Measurements from ENCODE around the gene ARHGAP23. TPM values are rescaled to one million over a fixed set of nuclear protein-coding genes. Genes with fewer than 3 reads are reported as not detected.
A peak's percentile ranks its signal among the peaks of the same experiment; 100 is the strongest.
"Not testable (repeated sequence)": the region's sequence is repeated elsewhere in the genome, so short reads cannot be mapped to it uniquely, and the experiment has no call there.

ARHGAP23 gene
- total and polyA plus RNA-seq, 2 experiments from 2014 or later: 16.0 to 30.0 TPM

- H3K27me3 ChIP-seq; H3K79me2 ChIP-seq; H3K4me1 ChIP-seq (ENCODE audit: insufficient read depth); H3K27ac ChIP-seq; H4K20me1 ChIP-seq (ENCODE audit: insufficient read depth, poor library complexity, severe bottlenecking); DNase-seq (ENCODE audit: low spot score); H3K9me3 ChIP-seq (ENCODE audit: low read depth); H3K36me3 ChIP-seq (replicated peaks; ENCODE audit: insufficient read depth, low read depth); H2AFZ ChIP-seq; H3K4me3 ChIP-seq; H3K4me2 ChIP-seq; H3K9me2 ChIP-seq (replicated peaks; ENCODE audit: insufficient read depth): not testable (repeated sequence)
- WGBS (ENCODE audit: low lambda C conversion rate, missing lambda C conversion rate): 93% methylated on average over 19 of the region's 19 CpGs
Measured at GRCh38 chr17:38491346-38492066, 63.2 kb downstream of the ARHGAP23 start.

GRCh38 chr17:38492067-38493040 lies 64.1 kb downstream of the ARHGAP23 start:
- not testable (repeated sequence) for H2AFZ ChIP-seq

GRCh38 chr17:38494152-38494551 lies 65.9 kb downstream of the ARHGAP23 start:
- not testable (repeated sequence) for H3K4me2 ChIP-seq; H3K9me2 ChIP-seq (replicated peaks; ENCODE audit: insufficient read depth); H2AFZ ChIP-seq; H3K27ac ChIP-seq; DNase-seq (ENCODE audit: low spot score); H3K4me3 ChIP-seq; H3K79me2 ChIP-seq; H3K4me1 ChIP-seq (ENCODE audit: insufficient read depth); H4K20me1 ChIP-seq (ENCODE audit: insufficient read depth, poor library complexity, severe bottlenecking); H3K36me3 ChIP-seq (replicated peaks; ENCODE audit: insufficient read depth, low read depth); H3K27me3 ChIP-seq; H3K9me3 ChIP-seq (ENCODE audit: low read depth)
- 98% methylated on average over 16 of the region's 16 CpGs for WGBS (ENCODE audit: low lambda C conversion rate, missing lambda C conversion rate)

More at GRCh38 chr17:38492067-38493040, 64.1 kb downstream of the ARHGAP23 start:
- not testable (repeated sequence) for H3K4me1 ChIP-seq (ENCODE audit: insufficient read depth); H3K9me2 ChIP-seq (replicated peaks; ENCODE audit: insufficient read depth); H3K9me3 ChIP-seq (ENCODE audit: low read depth); H4K20me1 ChIP-seq (ENCODE audit: insufficient read depth, poor library complexity, severe bottlenecking); H3K4me2 ChIP-seq; H3K27ac ChIP-seq; H3K79me2 ChIP-seq; H3K27me3 ChIP-seq; H3K4me3 ChIP-seq; H3K36me3 ChIP-seq (replicated peaks; ENCODE audit: insufficient read depth, low read depth)
- TF ChIP-seq CTCF (IDR thresholded peaks at IDR 0.05; ENCODE audit: poor library complexity): peak; percentile 47
- DNase-seq (ENCODE audit: low spot score): peak; percentile 92
- 58% methylated on average over 13 of the region's 14 CpGs for WGBS (ENCODE audit: low lambda C conversion rate, missing lambda C conversion rate)

GRCh38 chr17:38497656-38498055 lies 69.4 kb downstream of the ARHGAP23 start:
- H3K4me2 ChIP-seq; H3K27ac ChIP-seq; H3K4me1 ChIP-seq (ENCODE audit: insufficient read depth); H3K9me2 ChIP-seq (replicated peaks; ENCODE audit: insufficient read depth); H3K79me2 ChIP-seq; DNase-seq (ENCODE audit: low spot score); H3K9me3 ChIP-seq (ENCODE audit: low read depth); H3K27me3 ChIP-seq; H3K4me3 ChIP-seq; H4K20me1 ChIP-seq (ENCODE audit: insufficient read depth, poor library complexity, severe bottlenecking); H3K36me3 ChIP-seq (replicated peaks; ENCODE audit: insufficient read depth, low read depth); H2AFZ ChIP-seq: not testable (repeated sequence)
- WGBS (ENCODE audit: low lambda C conversion rate, missing lambda C conversion rate): 96% methylated on average over 9 of the region's 10 CpGs

- Histone ChIP-seq H3K79me2 (no peaks in the 10 kb centered on the region), H2AFZ (no peak overlapping the region), H3K4me2 (no peak overlapping the region), H3K4me3 (no peak overlapping the region), H3K27ac (no peak overlapping the region), H4K20me1 (ENCODE audit: insufficient read depth, poor library complexity, severe bottlenecking) (no peaks in the 10 kb centered on the region), H3K36me3 (replicated peaks; ENCODE audit: insufficient read depth, low read depth) (no peaks in the 10 kb centered on the region), H3K27me3 (no peaks in the 10 kb centered on the region), H3K9me2 (replicated peaks; ENCODE audit: insufficient read depth) (no peaks in the 10 kb centered on the region), H3K4me1 (ENCODE audit: insufficient read depth) (no peaks in the 10 kb centered on the region), H3K9me3 (ENCODE audit: low read depth) (no peaks in the 10 kb centered on the region)
- no peak for DNase-seq (ENCODE audit: low spot score)
- WGBS (ENCODE audit: low lambda C conversion rate, missing lambda C conversion rate): 92% methylated on average over 14 of the region's 14 CpGs
- TF ChIP-seq EZH2phosphoT487 (IDR thresholded peaks at IDR 0.05; ENCODE audit: low read depth, severe bottlenecking, unreplicated experiment): no peak
- no peak for TF ChIP-seq EZH2 (IDR thresholded peaks at IDR 0.05; ENCODE audit: borderline replicate concordance)
- no peak for TF ChIP-seq CTCF (IDR thresholded peaks at IDR 0.05; ENCODE audit: poor library complexity)
Measured at GRCh38 chr17:38498353-38498752, 70.1 kb downstream of the ARHGAP23 start.

- not testable (repeated sequence) for H2AFZ ChIP-seq; DNase-seq (ENCODE audit: low spot score); H3K9me2 ChIP-seq (replicated peaks; ENCODE audit: insufficient read depth); H3K79me2 ChIP-seq; H4K20me1 ChIP-seq (ENCODE audit: insufficient read depth, poor library complexity, severe bottlenecking); H3K27ac ChIP-seq; H3K9me3 ChIP-seq (ENCODE audit: low read depth); H3K4me2 ChIP-seq; H3K4me1 ChIP-seq (ENCODE audit: insufficient read depth); H3K27me3 ChIP-seq; H3K36me3 ChIP-seq (replicated peaks; ENCODE audit: insufficient read depth, low read depth); H3K4me3 ChIP-seq
- 93% methylated on average over 10 of the region's 10 CpGs for WGBS (ENCODE audit: low lambda C conversion rate, missing lambda C conversion rate)
Measured at GRCh38 chr17:38499230-38499629, 71.0 kb downstream of the ARHGAP23 start.

All from hepatocyte (in vitro differentiated cells).